A549 (cell line): Measurements from ENCODE around the gene AIF1. TPM values are rescaled to one million over a fixed set of nuclear protein-coding genes. Genes with fewer than 3 reads are reported as not detected.

Experiments
- ATAC-seq, 2 experiments: fragments of 200-7000 bp in 1 of 2; fragments of >200 bp in 1 of 2; cut with Nextera tagmentation in 1 of 2; cut with Tn5 transposase in 1 of 2; 3 replicates each; pipeline versions ENCODE4 v1.8.0 to v1.9.1; 2018 to 2020; ENCODE audit warnings: mild to moderate bottlenecking in 1 of 2, moderate library complexity in 1 of 2
- CTCF ChIA-PET: fragments of 300-600 bp; sonication (Branson Sonifier 250); formaldehyde crosslinking; extraction: SDS; loops from one replicate; lab custom pipeline; 2021; ENCODE audit warnings: antibody characterized with exemption, inconsistent platforms; lab: Yijun Ruan, JAX
- POLR2A ChIA-PET: fragments of 350-600 bp; formaldehyde crosslinking; extraction: SDS; loops from one replicate; lab custom pipeline; 2021; ENCODE audit warnings: antibody characterized with exemption, inconsistent platforms; lab: Yijun Ruan, JAX
- DNase-seq, 2 experiments: peaks; one replicate each; pipeline versions ENCODE4 v3.0.0 to v3.0.0-alpha.2; 2011 to 2016; ENCODE audit warnings: low read depth in 1 of 2, low spot score in 1 of 2
- FAIRE-seq: peaks from 2 replicates; lab custom pipeline; 2011; peaks lifted over from hg19 to GRCh38; lab: Jason Lieb, UNC
- H3K27ac ChIP-seq, 2 experiments: fragments of >200 bp; sonication (Bioruptor Twin); formaldehyde crosslinking; 3 replicates each; pipeline ENCODE4 v1.5.1; 2016 to 2017
- H3K4me1 ChIP-seq: fragments of >200 bp; sonication (Bioruptor Twin); formaldehyde crosslinking; 3 replicates; pipeline ENCODE4 v1.6.1; 2016
- H3K4me2 ChIP-seq: fragments of >200 bp; sonication (Bioruptor Twin); formaldehyde crosslinking; 3 replicates; pipeline ENCODE4 v1.6.1; 2016
- H3K4me3 ChIP-seq: fragments of >200 bp; sonication (Bioruptor Twin); formaldehyde crosslinking; 3 replicates; pipeline ENCODE4 v1.5.1; 2016
- H3K9me3 ChIP-seq: fragments of >200 bp; sonication (Bioruptor Twin); formaldehyde crosslinking; 3 replicates; pipeline ENCODE4 v1.6.1; 2016
- BHLHE40 ChIP-seq: IDR thresholded peaks from 2 replicates; pipeline ENCODE4 v1.6.1; 2012; ENCODE audit warnings: low read depth, low read length, inconsistent platforms
- CBX8 ChIP-seq: fragments of 200-600 bp; sonication (generic); IDR thresholded peaks from 2 replicates; pipeline ENCODE4 v1.6.1; 2016
- CHD4 ChIP-seq: fragments of 200-600 bp; sonication (generic); IDR thresholded peaks from 2 replicates; pipeline ENCODE4 v1.6.1; 2016; ENCODE audit warnings: antibody characterized with exemption, mild to moderate bottlenecking, borderline replicate concordance
- EHF ChIP-seq: fragments of 250-450 bp; sonication (Bioruptor Pico); IDR thresholded peaks from 2 replicates; pipeline ENCODE4 v1.5.0; 2020; ENCODE audit warnings: mild to moderate bottlenecking
- EHMT2 ChIP-seq: fragments of 200-600 bp; sonication (generic); IDR thresholded peaks from 2 replicates; pipeline ENCODE4 v1.6.1; 2016; ENCODE audit warnings: antibody characterized with exemption, low read depth, mild to moderate bottlenecking, moderate library complexity
- ESRRA ChIP-seq: fragments of 150-350 bp; IDR thresholded peaks from 2 replicates; pipeline ENCODE4 v1.6.1; 2014; ENCODE audit warnings: mild to moderate bottlenecking, low read length, borderline replicate concordance
- FOSL2 ChIP-seq, 2 experiments: fragments of 450-650 bp in 1 of 2; fragments of >200 bp in 1 of 2; sonication (Bioruptor Twin) in 1 of 2; formaldehyde crosslinking; IDR thresholded peaks; 2 replicates each; pipeline versions ENCODE4 v1.5.0 to v1.6.1; 2016 to 2020; ENCODE audit warnings: mild to moderate bottlenecking in 1 of 2, moderate library complexity in 1 of 2
- FOXS1 ChIP-seq: fragments of 250-450 bp; sonication (Bioruptor Pico); IDR thresholded peaks from 2 replicates; pipeline ENCODE4 v1.5.0; 2020; ENCODE audit warnings: mild to moderate bottlenecking, moderate library complexity
- HEYL ChIP-seq: fragments of 250-450 bp; sonication (Bioruptor Pico); IDR thresholded peaks from 2 replicates; pipeline ENCODE4 v1.8.0; 2021; ENCODE audit warnings: mild to moderate bottlenecking, moderate library complexity
- HOXA7 ChIP-seq: fragments of 250-450 bp; sonication (Bioruptor Pico); IDR thresholded peaks from 2 replicates; pipeline ENCODE4 v1.5.0; 2020; ENCODE audit warnings: mild to moderate bottlenecking, moderate library complexity
- HOXB13 ChIP-seq: fragments of 250-450 bp; sonication (Bioruptor Pico); IDR thresholded peaks from 2 replicates; pipeline ENCODE4 v1.5.0; 2020; ENCODE audit warnings: low read depth, mild to moderate bottlenecking, moderate library complexity
- HOXB5 ChIP-seq: fragments of 250-450 bp; sonication (Bioruptor Pico); IDR thresholded peaks from 2 replicates; pipeline ENCODE4 v1.5.0; 2020; ENCODE audit warnings: mild to moderate bottlenecking, moderate library complexity
- JUNB ChIP-seq: fragments of >200 bp; sonication (Bioruptor Twin); formaldehyde crosslinking; IDR thresholded peaks from 2 replicates; pipeline ENCODE4 v1.6.1; 2016
- KDM1A ChIP-seq: fragments of 200-600 bp; sonication (generic); IDR thresholded peaks from 2 replicates; pipeline ENCODE4 v1.6.1; 2016; ENCODE audit warnings: low read depth, mild to moderate bottlenecking
- MYC ChIP-seq: IDR thresholded peaks from 2 replicates; pipeline ENCODE4 v1.6.1; 2012; ENCODE audit warnings: mild to moderate bottlenecking, inconsistent platforms, low read length, improper control_type of control experiment, borderline replicate concordance
- NPAS2 ChIP-seq: fragments of 250-450 bp; sonication (Bioruptor Pico); IDR thresholded peaks from 2 replicates; pipeline ENCODE4 v1.8.0; 2022; ENCODE audit warnings: mild to moderate bottlenecking, moderate library complexity, borderline replicate concordance
- NR3C1 ChIP-seq: fragments of >200 bp; sonication (Bioruptor Twin); formaldehyde crosslinking; IDR thresholded peaks from 3 replicates; pipeline ENCODE4 v1.6.1; 2017
- POLR2A ChIP-seq: IDR thresholded peaks from 2 replicates; pipeline ENCODE4 v1.6.1; 2012; ENCODE audit warnings: mild to moderate bottlenecking, low read length
- POLR2AphosphoS2 ChIP-seq: conservative IDR thresholded peaks from 2 replicates; pipeline ENCODE4 v1.6.1; 2012; ENCODE audit warnings: low read length, improper control_type of control experiment, inconsistent platforms
- RCOR1 ChIP-seq: fragments of 150-350 bp; IDR thresholded peaks from 2 replicates; pipeline ENCODE4 v1.6.1; 2014; ENCODE audit warnings: antibody characterized with exemption, low read length, low read depth
- RNF2 ChIP-seq: fragments of 200-600 bp; sonication (generic); IDR thresholded peaks from 2 replicates; pipeline ENCODE4 v1.6.1; 2016; ENCODE audit warnings: low read depth, mild to moderate bottlenecking, antibody characterized with exemption, moderate library complexity, borderline replicate concordance
- SREBF2 ChIP-seq: fragments of 450-650 bp; IDR thresholded peaks from 2 replicates; pipeline ENCODE4 v1.6.1; 2014; ENCODE audit warnings: mild to moderate bottlenecking, moderate library complexity
- ZFP36 ChIP-seq: fragments of 450-650 bp; IDR thresholded peaks from 2 replicates; pipeline ENCODE4 v1.6.1; 2014; ENCODE audit warnings: borderline replicate concordance; ENCODE audit not compliant: partially characterized antibody
- ZNF302 ChIP-seq: fragments of 250-450 bp; sonication (Bioruptor Pico); IDR thresholded peaks from 2 replicates; pipeline ENCODE4 v1.9.0; 2021; ENCODE audit warnings: inconsistent platforms, mild to moderate bottlenecking, moderate library complexity
- ZSCAN20 ChIP-seq: fragments of 250-450 bp; sonication (Bioruptor Pico); IDR thresholded peaks from 2 replicates; pipeline ENCODE4 v1.8.0; 2022; ENCODE audit warnings: mild to moderate bottlenecking, moderate library complexity
- WGBS: methylation state at CpG from one replicate; pipeline ENCODE4 v1.1.6; 2017; ENCODE audit errors: missing lambda C conversion rate; 5-methylcytosine and 5-hydroxymethylcytosine counted together
- polyA plus RNA-seq, 4 experiments: library from polyadenylated mRNA; depleted of rRNA in 3 of 4; stranded (reverse); fragments of >200 nt; fragmentation: RNase III in 1 of 4; extraction: RNeasy Plus Mini Kit Qiagen cat#74134 plus additional on column Dnase treatment in 1 of 4; gene quantifications; 2 replicates in 3 of 4; 3 replicates in 1 of 4; pipeline ENCODE4 v1.2.3, GENCODE V29; 2011 to 2017
- TF ChIP-seq, protein P1 (sequence below): fragments of >200 bp; sonication (Bioruptor Twin); formaldehyde crosslinking; IDR thresholded peaks from 3 replicates; pipeline ENCODE4 v1.5.1; 2016
- TF ChIP-seq, protein P2 (sequence below): fragments of 200-600 bp; sonication (generic); IDR thresholded peaks from 2 replicates; pipeline ENCODE4 v1.6.1; 2016; ENCODE audit warnings: antibody characterized with exemption, mild to moderate bottlenecking, moderate library complexity
- TF ChIP-seq, protein P3 (sequence below): fragments of 250-450 bp; sonication (Bioruptor Pico); IDR thresholded peaks from 2 replicates; pipeline ENCODE4 v1.5.0; 2021; ENCODE audit warnings: mild to moderate bottlenecking, moderate library complexity, borderline replicate concordance

Gene AIF1
- polyA plus RNA-seq, 2 of the 4 experiments (the other 2 are of a cell fraction): not detected

DNA sequence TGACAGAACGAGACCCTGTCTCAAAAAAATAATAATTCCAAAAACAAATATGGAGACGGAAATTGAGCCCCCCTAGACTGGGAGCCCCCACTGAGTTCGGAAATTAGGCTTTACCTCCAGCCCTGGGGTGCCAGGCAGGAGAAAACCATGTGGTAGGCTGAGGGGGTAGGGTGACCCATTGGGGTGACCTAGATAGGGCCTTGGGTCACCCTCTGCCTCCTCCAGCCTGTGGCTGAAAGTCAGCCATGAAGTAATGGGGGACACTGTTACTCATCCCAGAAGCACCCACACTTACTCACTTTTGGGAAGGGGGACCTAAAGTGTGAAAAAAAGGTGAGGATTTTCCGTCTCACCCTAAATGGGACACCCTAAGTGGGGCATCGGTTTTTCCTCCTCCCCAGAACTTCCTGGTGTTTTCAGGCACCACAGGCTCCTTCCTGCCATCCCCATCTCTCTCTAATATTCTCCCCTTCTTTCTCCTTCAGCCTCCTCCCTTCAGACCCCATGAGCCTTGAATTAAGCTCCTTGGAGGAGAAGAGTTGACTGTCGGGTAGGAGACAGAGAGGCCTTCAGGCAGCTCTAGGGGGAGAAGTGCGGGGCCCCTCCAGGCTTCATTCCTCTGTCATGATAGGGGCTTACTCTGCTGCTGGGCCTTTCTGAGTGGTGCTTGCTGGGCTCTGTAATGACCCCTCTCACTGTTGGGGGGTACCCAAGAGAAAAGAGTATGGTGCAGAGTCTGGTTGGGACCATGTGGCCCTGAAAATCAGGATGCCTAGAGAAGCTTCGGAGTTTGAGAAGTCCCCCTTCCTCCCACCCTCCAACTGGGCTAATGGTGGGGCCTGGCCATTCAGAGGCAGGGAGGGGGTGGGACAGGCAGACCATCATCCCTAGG lies 35.2 kb upstream of the AIF1 start:
- no peaks in the 10 kb centered on the region for H3K9me3 ChIP-seq
- peaks cover 6% of the 10 kb centered on the region; the same call in 1 of the 3 replicates for H3K4me1 ChIP-seq
- FAIRE-seq: no peak
- WGBS: 83% methylated on average over 7 of the region's 8 CpGs
- TF ChIP-seq HEYL (CRISPR knock-in tag) (no peak), EHMT2 (no peak), ZSCAN20 (no peak), RCOR1 (no peak), ESRRA (no peak), HOXB13 (CRISPR knock-in tag) (no peak), RNF2 (no peak), FOSL2 (IDR thresholded peaks at IDR 0.05) (no peak), FOSL2 (CRISPR knock-in tag; IDR thresholded peaks at IDR 0.05) (no peak), NR3C1 (no peak), ZNF302 (CRISPR knock-in tag) (no peak), POLR2A (no peak), JUNB (no peak), FOXS1 (CRISPR knock-in tag) (no peak), NPAS2 (CRISPR knock-in tag) (no peak), POLR2AphosphoS2 (no peak), SREBF2 (no peak)
- TF ChIP-seq, protein P1, sequence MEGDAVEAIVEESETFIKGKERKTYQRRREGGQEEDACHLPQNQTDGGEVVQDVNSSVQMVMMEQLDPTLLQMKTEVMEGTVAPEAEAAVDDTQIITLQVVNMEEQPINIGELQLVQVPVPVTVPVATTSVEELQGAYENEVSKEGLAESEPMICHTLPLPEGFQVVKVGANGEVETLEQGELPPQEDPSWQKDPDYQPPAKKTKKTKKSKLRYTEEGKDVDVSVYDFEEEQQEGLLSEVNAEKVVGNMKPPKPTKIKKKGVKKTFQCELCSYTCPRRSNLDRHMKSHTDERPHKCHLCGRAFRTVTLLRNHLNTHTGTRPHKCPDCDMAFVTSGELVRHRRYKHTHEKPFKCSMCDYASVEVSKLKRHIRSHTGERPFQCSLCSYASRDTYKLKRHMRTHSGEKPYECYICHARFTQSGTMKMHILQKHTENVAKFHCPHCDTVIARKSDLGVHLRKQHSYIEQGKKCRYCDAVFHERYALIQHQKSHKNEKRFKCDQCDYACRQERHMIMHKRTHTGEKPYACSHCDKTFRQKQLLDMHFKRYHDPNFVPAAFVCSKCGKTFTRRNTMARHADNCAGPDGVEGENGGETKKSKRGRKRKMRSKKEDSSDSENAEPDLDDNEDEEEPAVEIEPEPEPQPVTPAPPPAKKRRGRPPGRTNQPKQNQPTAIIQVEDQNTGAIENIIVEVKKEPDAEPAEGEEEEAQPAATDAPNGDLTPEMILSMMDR: no peak
- TF ChIP-seq, protein P2, sequence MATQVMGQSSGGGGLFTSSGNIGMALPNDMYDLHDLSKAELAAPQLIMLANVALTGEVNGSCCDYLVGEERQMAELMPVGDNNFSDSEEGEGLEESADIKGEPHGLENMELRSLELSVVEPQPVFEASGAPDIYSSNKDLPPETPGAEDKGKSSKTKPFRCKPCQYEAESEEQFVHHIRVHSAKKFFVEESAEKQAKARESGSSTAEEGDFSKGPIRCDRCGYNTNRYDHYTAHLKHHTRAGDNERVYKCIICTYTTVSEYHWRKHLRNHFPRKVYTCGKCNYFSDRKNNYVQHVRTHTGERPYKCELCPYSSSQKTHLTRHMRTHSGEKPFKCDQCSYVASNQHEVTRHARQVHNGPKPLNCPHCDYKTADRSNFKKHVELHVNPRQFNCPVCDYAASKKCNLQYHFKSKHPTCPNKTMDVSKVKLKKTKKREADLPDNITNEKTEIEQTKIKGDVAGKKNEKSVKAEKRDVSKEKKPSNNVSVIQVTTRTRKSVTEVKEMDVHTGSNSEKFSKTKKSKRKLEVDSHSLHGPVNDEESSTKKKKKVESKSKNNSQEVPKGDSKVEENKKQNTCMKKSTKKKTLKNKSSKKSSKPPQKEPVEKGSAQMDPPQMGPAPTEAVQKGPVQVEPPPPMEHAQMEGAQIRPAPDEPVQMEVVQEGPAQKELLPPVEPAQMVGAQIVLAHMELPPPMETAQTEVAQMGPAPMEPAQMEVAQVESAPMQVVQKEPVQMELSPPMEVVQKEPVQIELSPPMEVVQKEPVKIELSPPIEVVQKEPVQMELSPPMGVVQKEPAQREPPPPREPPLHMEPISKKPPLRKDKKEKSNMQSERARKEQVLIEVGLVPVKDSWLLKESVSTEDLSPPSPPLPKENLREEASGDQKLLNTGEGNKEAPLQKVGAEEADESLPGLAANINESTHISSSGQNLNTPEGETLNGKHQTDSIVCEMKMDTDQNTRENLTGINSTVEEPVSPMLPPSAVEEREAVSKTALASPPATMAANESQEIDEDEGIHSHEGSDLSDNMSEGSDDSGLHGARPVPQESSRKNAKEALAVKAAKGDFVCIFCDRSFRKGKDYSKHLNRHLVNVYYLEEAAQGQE: no peak
- TF ChIP-seq, all 56 proteins: peak for 0
- no peak overlapping the region; the same call in 2 of the 3 replicates for H3K4me2 ChIP-seq
- ChIA-PET POLR2A (interaction anchor here (1.0 to 1.2 kb wide), 2 partner anchors 37 to 235 kb away, joined by 3 read pairs; partner anchors contain the start of genes DDX39B, HSPA1A and HSPA1L), CTCF (interaction anchor here (0.7 to 18.3 kb wide), 13 partner anchors 10 to 199 kb away, joined by 3 to 338 read pairs (median 6); partner anchors contain the start of genes ATP6V1G2, LTA, NCR3 and NFKBIL1)
- no peak overlapping the region for H3K4me3 ChIP-seq
- DNase-seq: no peak
- no peak for ATAC-seq
- H3K27ac ChIP-seq: no peak overlapping the region

DNA sequence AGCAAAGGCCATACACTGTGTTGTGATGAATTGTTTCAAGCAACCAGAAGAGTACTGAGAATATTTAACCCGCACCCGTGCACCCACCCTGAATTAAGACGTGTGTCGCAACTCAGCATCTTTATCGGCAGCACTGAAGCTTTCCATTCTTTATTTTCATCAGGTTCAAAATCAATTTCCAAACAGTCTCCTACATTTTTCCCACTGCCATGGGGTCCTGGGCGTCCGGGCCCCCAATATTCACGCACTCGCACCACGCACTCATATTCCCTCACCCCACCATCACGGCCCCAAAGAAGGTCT lies 34.6 kb upstream of the AIF1 start:
- FAIRE-seq: no peak
- CTCF ChIA-PET: interaction anchor here (0.6 to 18.3 kb wide), 15 partner anchors 11 to 200 kb away, joined by 3 to 338 read pairs (median 6); partner anchors contain the start of genes ATP6V1G2, LTA, NCR3 and NFKBIL1
- no peak for TF ChIP-seq CBX8
- no peak for TF ChIP-seq ZFP36
- no peak for TF ChIP-seq FOXS1 (CRISPR knock-in tag)
- TF ChIP-seq MYC: no peak
- TF ChIP-seq CHD4: no peak
- TF ChIP-seq BHLHE40: no peak
- TF ChIP-seq, protein P3, sequence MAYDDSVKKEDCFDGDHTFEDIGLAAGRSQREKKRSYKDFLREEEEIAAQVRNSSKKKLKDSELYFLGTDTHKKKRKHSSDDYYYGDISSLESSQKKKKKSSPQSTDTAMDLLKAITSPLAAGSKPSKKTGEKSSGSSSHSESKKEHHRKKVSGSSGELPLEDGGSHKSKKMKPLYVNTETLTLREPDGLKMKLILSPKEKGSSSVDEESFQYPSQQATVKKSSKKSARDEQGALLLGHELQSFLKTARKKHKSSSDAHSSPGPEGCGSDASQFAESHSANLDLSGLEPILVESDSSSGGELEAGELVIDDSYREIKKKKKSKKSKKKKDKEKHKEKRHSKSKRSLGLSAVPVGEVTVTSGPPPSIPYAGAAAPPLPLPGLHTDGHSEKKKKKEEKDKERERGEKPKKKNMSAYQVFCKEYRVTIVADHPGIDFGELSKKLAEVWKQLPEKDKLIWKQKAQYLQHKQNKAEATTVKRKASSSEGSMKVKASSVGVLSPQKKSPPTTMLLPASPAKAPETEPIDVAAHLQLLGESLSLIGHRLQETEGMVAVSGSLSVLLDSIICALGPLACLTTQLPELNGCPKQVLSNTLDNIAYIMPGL: no peak
- TF ChIP-seq HEYL (CRISPR knock-in tag): no peak
- TF ChIP-seq HOXA7 (CRISPR knock-in tag): no peak
- TF ChIP-seq RNF2: no peak
- no peak for TF ChIP-seq EHF (CRISPR knock-in tag)
- no peak for TF ChIP-seq KDM1A
- no peak for TF ChIP-seq HOXB5 (CRISPR knock-in tag)
- TF ChIP-seq, all 56 proteins: peak for 0
- peaks cover 6% of the 10 kb centered on the region; the same call in 1 of the 3 replicates for H3K4me1 ChIP-seq
- peak overlapping the region; percentile 63; the same call in 1 of the 3 replicates for H3K4me3 ChIP-seq
- DNase-seq (no peak), ATAC-seq (no peak)
- H3K27ac ChIP-seq: peak overlapping the region; percentile 73 to 94; a peak in 4 of 6 replicates
- whole genome bisulfite sequencing: 70% methylated on average over 11 of the region's 11 CpGs
- H3K9me3 ChIP-seq: no peaks in the 10 kb centered on the region
- H3K4me2 ChIP-seq: peak overlapping the region; percentile 86
- POLR2A ChIA-PET: interaction anchor here (1.0 to 1.2 kb wide), 2 partner anchors 38 to 235 kb away, joined by 3 read pairs; partner anchors contain the start of genes DDX39B, HSPA1A and HSPA1L
